HG03342 (cell line): ENCODE measurements around the gene RAB3GAP1.
"Not testable (repeated sequence)": the region's sequence is repeated elsewhere in the genome, so short reads cannot be mapped to it uniquely, and the experiment has no call there.

ENCODE experiments used
- ATAC-seq: cut with Tn5 transposase; IDR thresholded peaks from one replicate; pipeline ENCODE4 v1.9.1; 2021; ENCODE audit warnings: mild to moderate bottlenecking, moderate library complexity; ENCODE audit not compliant: unreplicated experiment

Gene RAB3GAP1

GRCh38 chr2:135099802-135100483 lies 47.9 kb downstream of the RAB3GAP1 start:
- ATAC-seq, result no peak

DNA sequence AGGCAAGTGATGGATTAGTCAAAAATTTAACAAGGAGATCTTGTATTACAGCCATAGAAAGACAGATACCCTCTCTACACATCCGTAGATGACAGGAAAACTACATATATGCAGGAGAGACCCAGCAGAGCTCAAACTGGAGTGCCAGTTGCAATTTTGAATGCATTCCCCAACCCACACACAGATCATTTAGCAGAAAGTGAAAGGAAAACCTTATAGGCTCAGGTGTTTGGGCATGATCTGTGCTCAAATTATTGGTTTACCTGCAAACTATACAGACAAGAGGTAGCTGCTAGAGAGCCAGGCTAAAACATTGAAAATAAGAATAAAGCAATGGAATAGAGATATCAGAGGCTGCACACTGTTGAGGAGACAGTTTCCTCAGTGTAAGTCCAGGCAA lies 51.8 kb downstream of the RAB3GAP1 start:
- ATAC-seq, result no peak

DNA sequence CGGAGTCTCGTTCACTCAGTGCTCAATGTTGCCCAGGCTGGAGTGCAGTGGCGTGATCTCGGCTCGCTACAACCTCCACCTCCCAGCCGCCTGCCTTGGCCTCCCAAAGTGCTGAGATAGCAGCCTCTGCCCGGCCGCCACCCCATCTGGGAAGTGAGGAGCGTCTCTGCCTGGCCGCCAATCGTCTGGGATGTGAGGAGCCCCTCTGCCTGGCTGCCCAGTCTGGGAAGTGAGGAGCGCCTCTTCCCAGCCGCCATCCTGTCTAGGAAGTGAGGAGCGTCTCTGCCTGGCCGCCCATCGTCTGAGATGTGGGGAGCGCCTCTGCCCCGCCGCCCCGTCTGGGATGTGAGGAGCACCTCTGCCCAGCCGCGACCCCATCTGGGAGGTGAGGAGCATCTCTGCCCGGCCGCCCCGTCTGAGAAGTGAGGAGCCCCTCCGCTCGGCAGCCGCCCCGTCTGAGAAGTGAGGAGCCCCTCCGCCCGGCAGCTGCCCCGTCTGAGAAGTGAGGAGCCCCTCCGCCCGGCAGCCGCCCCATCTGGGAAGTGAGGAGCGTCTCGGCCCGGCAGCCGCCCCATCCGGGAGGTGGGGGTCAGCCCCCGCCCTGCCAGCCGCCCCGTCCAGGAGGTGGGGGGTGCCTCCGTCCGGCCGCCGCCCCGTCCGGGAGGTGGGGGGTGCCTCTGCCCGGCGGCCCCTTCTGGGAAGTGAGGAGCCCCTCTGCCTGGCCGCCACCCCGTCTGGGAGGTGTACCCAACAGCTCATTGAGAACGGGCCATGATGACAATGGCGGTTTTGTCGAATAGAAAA lies 53.6 kb downstream of the RAB3GAP1 start:
- not testable (repeated sequence) for ATAC-seq

DNA sequence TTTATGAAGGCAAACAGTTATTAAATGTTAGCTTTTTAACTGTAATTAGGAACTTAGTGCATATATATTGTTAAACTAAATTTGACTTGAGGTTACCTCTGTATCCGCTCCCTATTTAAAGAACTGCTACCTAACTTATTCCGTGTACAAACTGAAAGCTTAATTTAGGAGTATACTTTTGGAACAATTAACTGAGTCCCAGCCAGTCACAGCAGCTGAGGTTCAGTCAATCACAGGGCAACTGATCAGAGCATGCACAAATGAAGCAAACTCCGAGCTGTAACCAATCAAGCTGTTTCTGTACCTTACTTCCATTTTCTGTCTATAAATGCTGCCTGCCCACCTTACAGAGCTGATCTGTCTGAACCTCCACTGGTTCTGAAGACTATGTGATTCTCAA lies 61.2 kb downstream of the RAB3GAP1 start:
- no peak for ATAC-seq

DNA sequence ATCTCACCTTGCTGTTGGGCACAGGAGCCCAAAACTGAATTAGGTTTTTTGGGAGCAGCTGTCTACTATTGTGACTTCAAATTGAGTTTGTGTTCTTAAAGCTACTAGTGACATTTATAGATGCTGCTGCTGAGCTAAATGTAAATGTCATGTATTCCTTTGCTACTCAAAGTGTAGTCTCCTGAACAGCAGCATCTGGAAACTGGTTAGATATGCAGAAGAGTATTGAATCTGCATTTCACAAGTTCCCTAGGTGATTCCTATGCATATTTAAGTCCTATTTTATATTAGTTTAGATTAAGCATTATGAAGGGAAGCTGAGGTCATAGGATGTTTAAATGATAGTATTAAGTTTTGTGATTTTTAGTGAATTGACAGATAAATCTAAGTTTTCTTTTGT lies 67.5 kb downstream of the RAB3GAP1 start:
- no peak for ATAC-seq

- no peak for ATAC-seq
Measured at GRCh38 chr2:135121016-135121657, 69.0 kb downstream of the RAB3GAP1 start.

DNA sequence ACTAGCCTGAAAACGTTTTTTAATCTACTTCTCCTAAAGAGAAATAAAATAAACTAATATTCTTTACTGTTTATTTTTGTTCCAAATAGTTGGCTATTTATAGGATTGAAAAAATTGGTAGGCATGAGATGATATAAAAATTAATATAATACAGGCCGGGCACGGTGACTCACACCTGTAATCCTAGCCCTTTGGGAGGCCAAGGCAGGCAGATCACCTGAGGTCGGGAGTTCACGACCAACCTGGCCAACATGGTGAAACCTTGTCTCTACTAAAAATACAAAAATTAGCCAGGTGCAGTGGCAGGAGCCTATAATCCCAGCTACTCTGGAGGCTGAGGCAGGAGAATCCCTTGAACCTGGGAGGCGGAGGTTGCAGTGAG lies 69.6 kb downstream of the RAB3GAP1 start:
- not testable (repeated sequence) for ATAC-seq

DNA sequence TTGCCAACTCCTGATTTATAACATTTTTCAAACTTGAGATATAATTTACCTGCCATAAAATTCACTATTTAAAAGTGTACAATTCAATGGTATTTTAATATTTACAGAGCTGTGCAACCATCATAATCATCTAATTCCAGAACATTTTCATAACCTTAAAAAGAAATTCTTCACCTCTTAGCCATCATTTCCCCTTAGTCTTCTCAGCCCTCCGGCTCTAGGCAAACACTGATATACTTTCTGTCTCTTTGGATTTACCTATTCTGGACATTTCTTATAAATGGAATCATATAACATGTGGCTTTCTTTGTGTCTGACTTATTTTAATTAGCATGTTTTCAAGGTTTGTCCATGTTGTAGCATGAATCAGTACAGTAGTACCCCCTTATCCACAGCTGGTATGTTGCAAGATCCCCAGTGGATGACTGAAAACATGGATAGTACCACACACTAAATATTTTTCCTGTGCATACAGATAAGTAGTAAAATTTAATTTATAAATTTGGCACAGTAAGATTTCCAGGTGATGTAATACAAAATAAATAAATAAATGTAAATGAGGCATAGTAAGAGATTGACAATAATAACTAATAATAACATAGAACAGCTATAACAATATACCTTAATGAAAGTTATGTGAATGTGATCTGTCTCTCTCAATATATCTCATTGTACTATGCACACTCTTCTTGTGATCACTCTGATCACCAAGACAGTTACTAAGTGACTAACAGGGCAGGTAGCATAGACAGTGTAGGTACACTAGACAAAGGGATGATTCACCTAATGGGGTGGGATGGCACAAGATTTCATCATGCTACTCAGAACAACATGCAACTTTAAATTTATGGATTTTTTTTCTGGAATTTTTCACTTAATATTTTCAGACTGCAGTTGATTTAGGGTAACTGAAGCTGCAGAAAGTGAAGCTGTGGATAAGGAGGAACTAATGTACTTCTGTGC lies 73.1 kb downstream of the RAB3GAP1 start:
- no peak for ATAC-seq

GRCh38 chr2:135125940-135126339 lies 73.8 kb downstream of the RAB3GAP1 start:
- ATAC-seq, result no peak

DNA sequence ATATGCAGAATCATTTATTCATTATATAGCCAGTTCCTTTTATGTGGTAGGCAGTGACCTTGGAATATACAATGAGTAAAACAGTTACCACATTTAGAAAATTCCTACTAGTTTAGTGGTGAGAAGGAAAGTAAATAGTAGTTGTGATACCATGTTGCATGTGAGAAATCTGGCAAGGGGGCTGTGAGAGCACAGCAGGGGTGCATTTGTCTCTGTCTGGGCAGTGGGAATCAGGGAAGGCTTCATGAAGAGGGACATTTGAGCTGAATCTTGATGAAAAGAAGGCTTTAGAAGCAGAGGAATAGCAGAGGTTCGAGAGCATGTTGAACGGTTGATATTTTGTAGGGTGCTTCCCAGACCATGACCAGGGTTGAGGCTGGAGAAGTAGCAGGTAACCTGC lies 78.7 kb downstream of the RAB3GAP1 start:
- ATAC-seq, result no peak

DNA sequence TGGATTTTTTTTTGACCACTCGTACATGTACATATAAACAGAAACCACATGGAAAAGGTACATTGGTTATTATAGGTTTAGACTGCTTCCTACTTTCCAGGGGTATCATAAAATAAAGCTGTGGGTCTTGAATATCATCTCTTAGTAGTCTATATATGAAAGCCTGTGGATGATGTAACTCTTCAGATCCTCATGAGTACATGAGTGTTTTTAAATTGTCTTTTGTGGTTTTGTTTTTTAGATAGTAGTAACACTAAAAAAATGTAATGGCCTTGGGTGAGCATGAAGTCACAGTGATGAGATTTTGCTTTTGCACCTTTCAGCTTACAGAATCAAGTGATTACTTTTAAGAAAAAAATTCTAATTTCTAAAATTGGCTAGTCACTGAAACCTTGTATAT lies 80.2 kb downstream of the RAB3GAP1 start:
- ATAC-seq, result no peak

DNA sequence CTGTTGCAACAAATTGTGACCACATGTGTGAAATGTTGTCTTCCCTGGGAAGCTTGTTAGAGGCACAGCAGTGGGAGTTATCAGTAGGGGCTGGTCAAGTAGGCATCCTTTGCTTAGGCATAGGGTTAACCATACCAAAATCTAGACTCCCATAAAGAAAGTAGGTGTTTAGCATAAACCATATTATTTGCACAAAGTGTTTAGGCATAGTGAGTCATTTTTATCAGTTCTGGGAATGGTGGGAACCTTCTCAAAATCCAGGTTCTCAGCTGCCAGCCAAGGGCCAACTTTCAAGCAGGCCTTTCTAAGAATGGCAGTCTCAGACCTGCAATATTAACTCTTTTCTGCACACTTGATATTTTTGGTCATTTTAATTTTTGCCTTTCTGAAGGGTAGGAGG lies 88.5 kb downstream of the RAB3GAP1 start:
- no peak for ATAC-seq

DNA sequence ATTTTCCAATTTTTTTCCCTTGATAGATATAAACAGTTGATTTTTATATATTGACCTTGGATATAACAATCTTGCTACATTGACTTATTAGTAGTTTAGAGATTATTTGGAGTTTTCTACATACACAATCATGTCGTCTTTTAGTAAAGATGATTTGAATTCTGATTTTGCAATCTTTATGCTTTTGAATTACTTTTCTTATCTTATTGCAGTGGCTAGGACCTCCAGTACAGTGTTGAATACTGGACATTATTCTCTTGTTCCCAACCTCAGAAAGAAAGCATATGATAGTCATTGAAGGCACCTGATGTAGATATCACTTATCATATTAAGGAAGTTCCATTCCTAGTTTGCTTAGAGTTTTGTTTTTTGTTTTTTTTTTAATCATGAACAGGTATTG lies 90.2 kb downstream of the RAB3GAP1 start:
- no peak for ATAC-seq

DNA sequence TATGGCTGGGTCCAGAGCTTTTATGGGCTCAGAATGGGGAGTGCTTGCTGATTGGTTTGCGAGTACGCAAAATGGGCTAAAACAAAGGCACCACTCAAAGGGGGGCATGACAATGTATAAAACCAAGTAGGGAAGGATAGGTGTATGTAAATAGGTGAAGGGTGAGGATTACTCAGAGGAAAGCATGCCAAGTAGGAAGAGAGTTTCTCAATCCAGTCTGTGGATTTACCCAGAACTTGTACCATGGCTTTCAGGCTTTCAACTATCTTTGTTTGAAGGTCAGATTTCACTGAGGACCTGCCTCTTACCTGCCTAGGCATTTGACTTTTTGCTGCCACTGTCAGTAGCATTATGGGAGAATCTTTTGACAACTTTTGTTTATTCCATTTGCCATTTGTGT lies 92.3 kb downstream of the RAB3GAP1 start:
- no peak for ATAC-seq

GRCh38 chr2:135149251-135149650 lies 97.2 kb downstream of the RAB3GAP1 start:
- ATAC-seq, result no peak

DNA sequence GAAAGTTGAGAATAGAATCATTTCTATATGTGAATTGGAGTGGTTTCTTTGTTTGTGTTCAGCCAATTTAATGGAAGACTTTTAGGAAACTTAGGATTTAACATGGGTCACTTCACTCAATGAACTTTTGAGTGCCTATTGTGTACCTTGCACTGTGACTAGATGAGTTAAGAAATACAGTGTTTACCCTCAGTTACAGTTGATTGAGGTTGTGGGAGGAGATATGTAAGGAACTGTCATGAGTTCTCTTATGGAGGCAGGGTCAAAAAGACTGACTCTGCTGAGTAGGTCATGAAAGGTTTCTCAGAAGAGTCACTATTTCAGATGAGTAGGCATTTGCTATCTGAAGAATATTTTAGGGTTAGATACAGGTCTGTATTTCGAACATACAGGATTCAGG lies 98.6 kb downstream of the RAB3GAP1 start:
- no peak for ATAC-seq

GRCh38 chr2:135151615-135152014 lies 99.5 kb downstream of the RAB3GAP1 start:
- no peak for ATAC-seq

DNA sequence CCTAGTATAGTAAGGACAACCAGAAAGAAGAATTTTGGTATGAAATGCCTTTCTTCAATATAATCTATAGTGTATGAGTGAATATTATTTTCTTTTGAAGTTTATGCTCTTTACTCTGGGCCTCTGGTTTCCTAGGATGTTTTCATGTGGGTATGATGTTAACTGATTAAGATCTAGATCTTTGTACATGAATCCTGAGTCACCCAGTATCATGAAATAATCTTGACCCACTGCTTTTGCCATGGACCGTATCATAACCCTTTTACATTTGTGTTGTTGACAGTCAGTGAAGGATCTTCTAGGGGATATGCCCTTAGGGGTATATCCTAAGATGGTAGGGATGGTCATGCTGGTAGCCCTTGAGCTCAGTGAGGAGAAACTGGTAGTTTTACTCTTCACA lies 100.3 kb downstream of the RAB3GAP1 start:
- no peak for ATAC-seq

GRCh38 chr2:135154962-135155361 lies 102.9 kb downstream of the RAB3GAP1 start:
- no peak for ATAC-seq

GRCh38 chr2:135157856-135158255 lies 105.8 kb downstream of the RAB3GAP1 start:
- ATAC-seq, result no peak

- no peak for ATAC-seq
Measured at GRCh38 chr2:135159191-135159590, 107.1 kb downstream of the RAB3GAP1 start.
